GM23248 (cell line): ENCODE results near the gene ULK4.

Experiments used
- EZH2 ChIP-seq: fragments of 200-600 bp; sonication (generic); IDR thresholded peaks from 2 replicates; pipeline ENCODE4 v1.6.1; 2018; ENCODE audit warnings: antibody characterized with exemption, mild to moderate bottlenecking; ENCODE audit not compliant: insufficient read depth, poor library complexity, severe bottlenecking
- EZH2phosphoT487 ChIP-seq: fragments of 200-600 bp; sonication (generic); IDR thresholded peaks from 2 replicates; pipeline ENCODE4 v1.6.1; 2018; ENCODE audit warnings: antibody characterized with exemption, moderate library complexity, mild to moderate bottlenecking, low read depth; ENCODE audit not compliant: insufficient read depth

- TF ChIP-seq EZH2 (no peak), EZH2phosphoT487 (no peak)
These were observed 520.8 kb downstream of the ULK4 start for GRCh38 chr3:41441139-41441538.
